ENCODE data around the gene ZNF609. TPM values are rescaled to one million over a fixed set of nuclear protein-coding genes. Genes with fewer than 3 reads are reported as not detected.
A peak's percentile ranks its signal among the peaks of the same experiment; 100 is the strongest.

The ZNF609 gene
- total RNA-seq, 1 donor from 2014 or later, result 63.9 TPM

- Mint-ChIP-seq H3K27ac (peak overlapping the region; percentile 94), H3K4me3 (peak overlapping the region; percentile 36), H3K36me3 (ENCODE audit: low read depth) (peaks cover 24% of the 10 kb centered on the region)
Observed at GRCh38 chr15:64443016-64443415, 17.4 kb upstream of the ZNF609 start.

GRCh38 chr15:64443747-64444621 lies 16.4 kb upstream of the ZNF609 start:
- peak overlapping the region; percentile 76 for H3K4me3 Mint-ChIP-seq
- H3K36me3 Mint-ChIP-seq (ENCODE audit: low read depth), result peaks cover 30% of the 10 kb centered on the region
- intact Hi-C loops (cut with micrococcal nuclease), result loop anchor here (1.0 to 5.0 kb wide), 7 partner anchors 14 to 448 kb away; partner anchors contain the start of gene ZNF609
- H3K4me1 Mint-ChIP-seq, result peaks cover 40% of the 10 kb centered on the region
- peak overlapping the region; percentile 94 for H3K27ac Mint-ChIP-seq
- peak; percentile 70 for DNase-seq
- no peaks in the 10 kb centered on the region for H3K27me3 Mint-ChIP-seq
- peaks cover 7% of the 10 kb centered on the region for H3K9me3 Mint-ChIP-seq

More at GRCh38 chr15:64443016-64443415, 17.4 kb upstream of the ZNF609 start:
- intact Hi-C loops (cut with micrococcal nuclease), result loop anchor here (5.0 kb wide), 3 partner anchors 139 to 449 kb away; no protein-coding TSS in a partner anchor
- Mint-ChIP-seq H3K4me1 (peaks cover 46% of the 10 kb centered on the region), H3K9me3 (peaks cover 7% of the 10 kb centered on the region), H3K27me3 (no peaks in the 10 kb centered on the region)
- DNase-seq, result no peak

GRCh38 chr15:64444836-64445235 lies 15.5 kb upstream of the ZNF609 start:
- peak overlapping the region; percentile 76 for H3K4me3 Mint-ChIP-seq
- no peak for DNase-seq
- peaks cover 37% of the 10 kb centered on the region for H3K4me1 Mint-ChIP-seq
- intact Hi-C loops (cut with micrococcal nuclease), result loop anchor here (1.0 to 5.0 kb wide), 7 partner anchors 15 to 447 kb away; partner anchors contain the start of gene ZNF609
- H3K27me3 Mint-ChIP-seq, result no peaks in the 10 kb centered on the region
- H3K36me3 Mint-ChIP-seq (ENCODE audit: low read depth), result peaks cover 27% of the 10 kb centered on the region
- H3K27ac Mint-ChIP-seq, result peak overlapping the region; percentile 94
- peaks cover 7% of the 10 kb centered on the region for H3K9me3 Mint-ChIP-seq

- H3K4me3 Mint-ChIP-seq, result no peak overlapping the region
- peaks cover 27% of the 10 kb centered on the region for H3K36me3 Mint-ChIP-seq (ENCODE audit: low read depth)
- no peaks in the 10 kb centered on the region for H3K27me3 Mint-ChIP-seq
- no peak for DNase-seq
- peaks cover 36% of the 10 kb centered on the region for H3K4me1 Mint-ChIP-seq
- intact Hi-C loops (cut with micrococcal nuclease), result no loop called here
- H3K27ac Mint-ChIP-seq, result peak overlapping the region; percentile 35
- H3K9me3 Mint-ChIP-seq, result no peaks in the 10 kb centered on the region
Observed at GRCh38 chr15:64447536-64448315, 12.7 kb upstream of the ZNF609 start.

- Mint-ChIP-seq H3K36me3 (ENCODE audit: low read depth) (peaks cover 24% of the 10 kb centered on the region), H3K4me1 (peaks cover 31% of the 10 kb centered on the region), H3K27ac (no peak overlapping the region), H3K4me3 (no peak overlapping the region), H3K9me3 (no peaks in the 10 kb centered on the region), H3K27me3 (no peaks in the 10 kb centered on the region)
- intact Hi-C loops (cut with micrococcal nuclease), result no loop called here
- DNase-seq, result no peak
Observed at GRCh38 chr15:64452988-64453688, 7.2 kb upstream of the ZNF609 start.

- Mint-ChIP-seq H3K4me3 (no peak overlapping the region), H3K27me3 (no peaks in the 10 kb centered on the region), H3K36me3 (ENCODE audit: low read depth) (peaks cover 19% of the 10 kb centered on the region), H3K4me1 (peaks cover 28% of the 10 kb centered on the region), H3K27ac (no peak overlapping the region), H3K9me3 (no peaks in the 10 kb centered on the region)
- no peak for DNase-seq
- intact Hi-C loops (cut with micrococcal nuclease), result no loop called here
Observed at GRCh38 chr15:64453689-64454037, 6.7 kb upstream of the ZNF609 start.

- H3K4me1 Mint-ChIP-seq, result peaks cover 29% of the 10 kb centered on the region
- no peak overlapping the region for H3K27ac Mint-ChIP-seq
- no peaks in the 10 kb centered on the region for H3K27me3 Mint-ChIP-seq
- no peak for DNase-seq
- H3K36me3 Mint-ChIP-seq (ENCODE audit: low read depth), result peaks cover 20% of the 10 kb centered on the region
- intact Hi-C loops (cut with micrococcal nuclease), result no loop called here
- H3K9me3 Mint-ChIP-seq, result no peaks in the 10 kb centered on the region
- H3K4me3 Mint-ChIP-seq, result no peak overlapping the region
Observed at GRCh38 chr15:64454282-64454681, 6.1 kb upstream of the ZNF609 start.

- Mint-ChIP-seq H3K27ac (no peak overlapping the region), H3K27me3 (no peaks in the 10 kb centered on the region), H3K4me1 (peaks cover 33% of the 10 kb centered on the region), H3K9me3 (no peaks in the 10 kb centered on the region), H3K36me3 (ENCODE audit: low read depth) (peaks cover 22% of the 10 kb centered on the region), H3K4me3 (no peak overlapping the region)
- intact Hi-C loops (cut with micrococcal nuclease), result no loop called here
- no peak for DNase-seq
Observed at GRCh38 chr15:64455961-64456371, 4.4 kb upstream of the ZNF609 start.

- Mint-ChIP-seq H3K27me3 (no peaks in the 10 kb centered on the region), H3K9me3 (no peaks in the 10 kb centered on the region), H3K4me1 (peaks cover 38% of the 10 kb centered on the region), H3K36me3 (ENCODE audit: low read depth) (peaks cover 24% of the 10 kb centered on the region), H3K4me3 (no peak overlapping the region), H3K27ac (peak overlapping the region; percentile 31)
- no peak for DNase-seq
- intact Hi-C loops (cut with micrococcal nuclease), result no loop called here
Observed at GRCh38 chr15:64456634-64457108, 3.7 kb upstream of the ZNF609 start.

GRCh38 chr15:64459066-64459781 lies 1.2 kb upstream of the ZNF609 start:
- Mint-ChIP-seq H3K4me3 (peak overlapping the region; percentile 92), H3K9me3 (no peaks in the 10 kb centered on the region), H3K36me3 (ENCODE audit: low read depth) (peaks cover 23% of the 10 kb centered on the region), H3K4me1 (peaks cover 52% of the 10 kb centered on the region), H3K27me3 (no peaks in the 10 kb centered on the region), H3K27ac (peak overlapping the region; percentile 90)
- intact Hi-C loops (cut with micrococcal nuclease), result no loop called here
- no peak for DNase-seq

- Mint-ChIP-seq H3K36me3 (ENCODE audit: low read depth) (peaks cover 22% of the 10 kb centered on the region), H3K4me1 (peaks cover 58% of the 10 kb centered on the region), H3K9me3 (no peaks in the 10 kb centered on the region), H3K27me3 (no peaks in the 10 kb centered on the region), H3K4me3 (peak overlapping the region; percentile 92), H3K27ac (peak overlapping the region; percentile 90)
- peak; percentile 82 for DNase-seq
- intact Hi-C loops (cut with micrococcal nuclease), result loop anchor here (1.0 to 5.0 kb wide), 7 partner anchors 17 to 174 kb away; partner anchors contain the start of gene PCLAF
Observed at GRCh38 chr15:64460724-64461720, 644 bp downstream of the ZNF609 start.

- Mint-ChIP-seq H3K36me3 (ENCODE audit: low read depth) (peaks cover 21% of the 10 kb centered on the region), H3K4me1 (peaks cover 58% of the 10 kb centered on the region), H3K4me3 (peak overlapping the region; percentile 92), H3K9me3 (no peaks in the 10 kb centered on the region), H3K27me3 (no peaks in the 10 kb centered on the region), H3K27ac (peak overlapping the region; percentile 90)
- intact Hi-C loops (cut with micrococcal nuclease), result loop anchor here (1.0 to 5.0 kb wide), 6 partner anchors 31 to 173 kb away; partner anchors contain the start of gene PCLAF
- peak; percentile 72 for DNase-seq
Observed at GRCh38 chr15:64461721-64462162, 1.4 kb downstream of the ZNF609 start.

All from activated CD4-positive, alpha-beta T cell treated with anti-CD3 and anti-CD28 coated beads, Interleukin-2, amount 10 ng/mL, durations not matched to agents 24 days and 14 days (primary cell).